Kidney epithelial cell (primary cell): ENCODE data around the gene AIMP1. TPM values are rescaled to one million over a fixed set of nuclear protein-coding genes. Genes with fewer than 3 reads are reported as not detected.

ENCODE experiments used
- DNase-seq: peaks from one replicate; pipeline ENCODE4 v3.0.0-alpha.2; 2010; ENCODE audit warnings: low read depth
- H3K27me3 ChIP-seq: 2 replicates; pipeline ENCODE4 v1.6.0; 2011; ENCODE audit warnings: low read length; ENCODE audit not compliant: control insufficient read depth, insufficient read depth
- H3K36me3 ChIP-seq: 2 replicates; pipeline ENCODE4 v1.5.1; 2011; ENCODE audit warnings: low read length; ENCODE audit not compliant: control insufficient read depth, insufficient read depth
- H3K4me3 ChIP-seq: 2 replicates; pipeline ENCODE4 v1.5.1; 2011; ENCODE audit warnings: low read depth, mild to moderate bottlenecking, control low read depth, low read length
- total RNA-seq: library from RNA; depleted of rRNA; stranded (reverse); fragments of >200 nt; gene quantifications from 2 replicates; pipeline ENCODE4 v1.2.3, GENCODE V29; 2015
- TF ChIP-seq, protein P1 (sequence below): IDR thresholded peaks from 2 replicates; pipeline ENCODE4 v1.5.1; 2011; ENCODE audit warnings: mild to moderate bottlenecking, moderate library complexity, low read length, control low read depth, inconsistent platforms; ENCODE audit not compliant: insufficient read depth, poor library complexity, severe bottlenecking

AIMP1 gene
- total RNA-seq, 1 donor from 2014 or later = 32.7 TPM

DNA sequence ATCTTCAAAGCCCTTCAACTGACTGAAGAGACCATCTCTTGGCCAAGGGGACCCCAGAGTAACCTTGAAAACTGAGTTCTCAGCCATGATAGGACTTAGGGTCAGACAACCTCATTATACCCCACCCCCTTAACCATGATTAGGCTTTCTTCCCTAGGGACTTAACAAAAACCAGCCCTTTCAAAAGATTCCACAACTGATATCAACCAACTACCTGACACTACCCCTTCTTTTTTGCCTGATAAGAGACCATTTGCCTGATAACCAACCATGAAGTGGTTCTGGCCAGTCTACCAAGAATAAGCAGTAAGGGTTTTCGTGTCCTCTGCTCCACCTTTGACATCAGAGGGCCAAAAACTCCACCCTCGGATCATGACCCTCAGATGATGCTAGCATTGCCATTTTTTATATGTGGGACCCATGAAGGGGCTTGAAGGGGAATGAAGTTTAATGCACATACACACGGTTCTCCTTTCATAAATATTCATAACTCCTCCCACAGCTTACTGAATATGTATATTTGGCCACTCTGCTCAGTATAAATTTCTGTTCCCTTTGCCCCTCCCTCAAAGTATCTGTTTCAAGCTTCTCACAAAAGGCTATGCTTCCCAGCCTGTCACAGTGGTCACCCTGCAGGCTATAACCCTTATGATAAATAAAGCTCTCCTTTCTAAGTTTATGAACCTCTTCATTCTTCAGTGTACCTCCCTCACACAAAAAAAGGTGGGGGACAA, 12.6 kb upstream of the AIMP1 start:
- Histone ChIP-seq H3K4me3 (no peak overlapping the region), H3K36me3 (no peaks in the 10 kb centered on the region)

DNA sequence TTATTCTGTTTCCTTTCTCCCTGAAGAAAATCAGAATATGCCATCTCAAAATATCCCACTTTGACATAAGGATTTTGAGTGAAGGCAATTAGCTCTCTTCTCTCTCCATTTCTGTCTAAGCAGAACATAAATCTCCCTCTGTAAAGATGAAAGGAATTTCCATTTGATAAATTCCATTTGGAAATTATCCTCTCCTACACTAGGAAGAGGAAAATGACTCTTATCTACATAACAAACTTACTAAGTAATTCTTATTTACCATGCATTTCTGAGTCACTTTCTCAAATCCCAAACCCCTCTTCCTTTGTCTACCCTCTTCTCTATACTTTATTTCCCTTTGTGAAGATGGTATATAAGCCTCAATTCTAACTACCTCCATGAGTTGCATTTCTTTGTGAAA, 11.7 kb upstream of the AIMP1 start:
- no peaks in the 10 kb centered on the region for H3K36me3 ChIP-seq
- H3K27me3 ChIP-seq = no peaks in the 10 kb centered on the region
- TF ChIP-seq, protein P1, sequence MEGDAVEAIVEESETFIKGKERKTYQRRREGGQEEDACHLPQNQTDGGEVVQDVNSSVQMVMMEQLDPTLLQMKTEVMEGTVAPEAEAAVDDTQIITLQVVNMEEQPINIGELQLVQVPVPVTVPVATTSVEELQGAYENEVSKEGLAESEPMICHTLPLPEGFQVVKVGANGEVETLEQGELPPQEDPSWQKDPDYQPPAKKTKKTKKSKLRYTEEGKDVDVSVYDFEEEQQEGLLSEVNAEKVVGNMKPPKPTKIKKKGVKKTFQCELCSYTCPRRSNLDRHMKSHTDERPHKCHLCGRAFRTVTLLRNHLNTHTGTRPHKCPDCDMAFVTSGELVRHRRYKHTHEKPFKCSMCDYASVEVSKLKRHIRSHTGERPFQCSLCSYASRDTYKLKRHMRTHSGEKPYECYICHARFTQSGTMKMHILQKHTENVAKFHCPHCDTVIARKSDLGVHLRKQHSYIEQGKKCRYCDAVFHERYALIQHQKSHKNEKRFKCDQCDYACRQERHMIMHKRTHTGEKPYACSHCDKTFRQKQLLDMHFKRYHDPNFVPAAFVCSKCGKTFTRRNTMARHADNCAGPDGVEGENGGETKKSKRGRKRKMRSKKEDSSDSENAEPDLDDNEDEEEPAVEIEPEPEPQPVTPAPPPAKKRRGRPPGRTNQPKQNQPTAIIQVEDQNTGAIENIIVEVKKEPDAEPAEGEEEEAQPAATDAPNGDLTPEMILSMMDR = no peak
- H3K4me3 ChIP-seq = no peak overlapping the region
- DNase-seq = no peak

More for the DNA sequence above, 12.6 kb upstream of the AIMP1 start:
- no peak for DNase-seq
- TF ChIP-seq, protein P1 = no peak
- no peaks in the 10 kb centered on the region for H3K27me3 ChIP-seq

DNA sequence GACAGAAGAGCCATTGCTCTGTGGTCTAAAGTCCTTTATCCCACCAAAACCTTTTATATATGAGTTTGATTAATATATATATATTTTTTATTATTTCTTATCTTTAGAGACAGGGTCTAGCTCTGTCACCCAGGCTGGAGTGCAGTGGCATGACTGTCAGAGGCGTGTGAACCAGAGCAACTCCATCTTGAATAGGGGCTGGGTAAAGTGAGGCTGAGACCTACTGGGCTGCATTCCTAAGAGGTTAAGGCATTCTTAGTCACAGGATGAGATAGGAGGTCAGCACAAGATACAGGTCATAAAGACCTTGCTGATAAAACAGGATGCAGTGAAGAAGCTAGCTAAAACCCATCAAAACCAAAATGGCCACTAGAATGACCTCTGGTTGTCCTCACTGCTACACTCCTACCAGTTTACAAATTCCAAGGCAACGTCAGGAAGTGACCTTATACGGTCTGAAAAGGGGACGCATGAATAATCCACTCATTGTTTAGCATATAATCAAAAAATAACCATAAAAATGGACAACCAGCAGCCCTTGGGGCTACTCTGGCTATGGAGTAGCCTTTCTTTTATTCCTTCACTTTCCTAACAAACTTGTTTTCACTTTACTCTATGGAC, 10.8 kb upstream of the AIMP1 start:
- Histone ChIP-seq H3K36me3 (no peaks in the 10 kb centered on the region), H3K4me3 (no peak overlapping the region), H3K27me3 (no peaks in the 10 kb centered on the region)
- TF ChIP-seq, protein P1 = no peak
- DNase-seq = no peak

DNA sequence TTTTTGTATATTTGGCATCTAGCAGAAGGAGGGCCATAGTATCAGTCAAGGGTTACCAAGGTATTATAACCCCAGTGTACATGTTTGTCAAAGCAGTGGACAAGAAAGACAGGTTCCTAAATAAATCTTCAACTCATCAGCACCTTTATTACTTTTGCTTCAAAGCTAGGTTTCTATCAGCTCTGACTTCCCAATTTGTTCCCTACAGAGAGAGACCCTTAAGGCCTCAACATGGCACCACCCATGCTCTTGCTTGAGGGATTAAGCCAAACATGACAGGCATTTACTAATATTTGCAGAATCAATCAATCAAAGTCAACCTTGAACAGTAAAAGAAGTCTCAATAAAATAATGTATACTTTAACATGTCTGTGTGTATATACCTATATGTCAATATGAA, 9.8 kb upstream of the AIMP1 start:
- TF ChIP-seq, protein P1 = no peak

DNA sequence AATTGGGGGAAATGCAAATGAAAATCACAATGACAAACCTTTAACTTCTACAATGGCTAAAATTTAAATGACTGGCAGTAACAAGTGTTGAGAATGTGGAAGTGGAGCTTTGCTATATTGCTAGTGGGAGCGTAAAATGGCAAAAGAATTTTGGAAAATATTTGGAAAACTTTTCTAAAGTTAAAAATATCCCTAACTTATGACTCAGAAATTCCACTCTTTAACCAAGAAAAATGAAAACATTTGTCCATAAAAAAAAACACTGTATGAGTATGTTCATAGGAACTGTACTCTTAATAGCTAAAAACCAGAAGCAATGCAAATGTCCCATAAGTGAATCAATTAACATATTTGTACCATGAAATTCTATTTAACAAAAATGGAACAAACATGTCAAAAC, 4.0 kb upstream of the AIMP1 start:
- TF ChIP-seq, protein P1 = no peak
- DNase-seq = no peak
- Histone ChIP-seq H3K36me3 (no peaks in the 10 kb centered on the region), H3K27me3 (no peaks in the 10 kb centered on the region), H3K4me3 (no peak overlapping the region)

More for the DNA sequence above, 9.8 kb upstream of the AIMP1 start:
- no peaks in the 10 kb centered on the region for H3K36me3 ChIP-seq
- H3K4me3 ChIP-seq = no peak overlapping the region
- H3K27me3 ChIP-seq = no peaks in the 10 kb centered on the region
- DNase-seq = no peak

DNA sequence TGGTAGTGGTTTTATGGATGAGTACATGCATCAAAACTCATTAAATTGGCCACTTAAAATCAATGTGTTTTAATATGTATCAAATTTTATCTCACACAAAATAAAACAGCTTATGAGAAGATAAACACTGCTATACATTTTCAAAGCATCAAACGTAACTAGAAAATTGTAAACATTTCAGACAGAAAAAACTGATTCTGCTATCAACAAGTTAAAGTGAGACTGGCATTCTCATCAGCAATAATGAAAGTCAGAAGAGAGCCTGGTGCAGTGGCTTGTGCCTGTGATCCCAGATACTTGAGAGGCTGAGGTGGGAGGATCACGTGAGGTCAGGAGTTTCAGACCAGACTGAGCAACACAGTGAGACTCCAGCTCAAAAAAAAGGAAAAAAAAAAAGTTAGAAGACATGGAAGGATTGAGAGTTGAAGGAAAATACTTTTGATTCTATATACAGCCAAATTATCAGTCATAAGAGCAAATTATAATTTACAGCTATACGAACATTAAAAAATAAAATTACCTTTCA, 3.3 kb upstream of the AIMP1 start:
- H3K27me3 ChIP-seq = no peaks in the 10 kb centered on the region
- no peaks in the 10 kb centered on the region for H3K36me3 ChIP-seq
- DNase-seq = no peak
- TF ChIP-seq, protein P1 = no peak
- no peak overlapping the region for H3K4me3 ChIP-seq
